GM23338 (cell line): ENCODE data around the gene PCSK6. TPM values are rescaled to one million over a fixed set of nuclear protein-coding genes. Genes with fewer than 3 reads are reported as not detected.

Experiments
- ATAC-seq: fragments of 200-7000 bp; cut with Tn5 transposase; 3 replicates; pipeline ENCODE4 v1.9.1; 2020
- DNase-seq: peaks from one replicate; pipeline ENCODE4 v3.0.0-alpha.2; 2015; ENCODE audit warnings: low spot score
- H2AFZ ChIP-seq: fragments of 200-600 bp; sonication (generic); 2 replicates; pipeline ENCODE4 v1.8.0; 2016; ENCODE audit warnings: antibody characterized with exemption, mild to moderate bottlenecking, moderate library complexity
- H3F3A ChIP-seq: fragments of 200-600 bp; sonication (generic); replicated peaks from 2 replicates; pipeline ENCODE4 v1.8.0; 2017; ENCODE audit warnings: antibody characterized with exemption, mixed run types, low read depth
- H3K27ac ChIP-seq: fragments of 200-600 bp; sonication (generic); 2 replicates; pipeline ENCODE4 v1.6.1; 2016; ENCODE audit warnings: low read depth
- H3K27me3 ChIP-seq: fragments of 200-600 bp; sonication (generic); 2 replicates; pipeline ENCODE4 v1.8.0; 2016; ENCODE audit warnings: mild to moderate bottlenecking, mixed run types, moderate library complexity; ENCODE audit not compliant: insufficient read depth
- H3K36me3 ChIP-seq: fragments of 200-600 bp; sonication (generic); 2 replicates; pipeline ENCODE4 v1.8.0; 2016; ENCODE audit warnings: mild to moderate bottlenecking; ENCODE audit not compliant: insufficient read depth
- H3K4me1 ChIP-seq: fragments of 200-600 bp; sonication (generic); 2 replicates; pipeline ENCODE4 v1.8.0; 2016; ENCODE audit warnings: mild to moderate bottlenecking, moderate library complexity; ENCODE audit not compliant: insufficient read depth
- H3K4me2 ChIP-seq: fragments of 200-600 bp; sonication (generic); 2 replicates; pipeline ENCODE4 v1.7.1; 2017; ENCODE audit warnings: mixed run types
- H3K4me3 ChIP-seq: fragments of 200-600 bp; sonication (generic); 2 replicates; pipeline ENCODE4 v1.6.1; 2016; ENCODE audit warnings: mixed run types
- H3K79me2 ChIP-seq: fragments of 200-600 bp; sonication (generic); replicated peaks from 2 replicates; pipeline ENCODE4 v1.8.0; 2017; ENCODE audit warnings: mild to moderate bottlenecking; ENCODE audit not compliant: insufficient read depth
- H3K9me2 ChIP-seq: fragments of 200-600 bp; sonication (generic); 2 replicates; pipeline ENCODE4 v1.8.0; 2017; ENCODE audit not compliant: insufficient read depth
- H4K20me1 ChIP-seq: fragments of 200-600 bp; sonication (generic); replicated peaks from 2 replicates; pipeline ENCODE4 v1.8.0; 2017; ENCODE audit warnings: mild to moderate bottlenecking; ENCODE audit not compliant: insufficient read depth
- H3K27ac Mint-ChIP-seq: 2 replicates; pipeline ENCODE4 v1.8.0; 2020; ENCODE audit warnings: inconsistent platforms, mild to moderate bottlenecking, moderate library complexity, mixed read lengths
- H3K27me3 Mint-ChIP-seq: 3 replicates; pipeline ENCODE4 v1.8.0; 2022; ENCODE audit warnings: low read depth, mild to moderate bottlenecking, moderate library complexity, mixed read lengths, inconsistent platforms; ENCODE audit not compliant: insufficient read depth, poor library complexity
- H3K36me3 Mint-ChIP-seq: 3 replicates; pipeline ENCODE4 v1.8.0; 2021; ENCODE audit warnings: low read depth, mild to moderate bottlenecking, inconsistent platforms, moderate library complexity, mixed read lengths
- H3K4me1 Mint-ChIP-seq: 3 replicates; pipeline ENCODE4 v1.8.0; 2020; ENCODE audit warnings: mild to moderate bottlenecking, inconsistent platforms, mixed read lengths
- H3K4me3 Mint-ChIP-seq: 3 replicates; pipeline ENCODE4 v1.8.0; 2021; ENCODE audit warnings: moderate library complexity, mild to moderate bottlenecking, inconsistent platforms, mixed read lengths
- H3K9me3 Mint-ChIP-seq: 3 replicates; pipeline ENCODE4 v1.8.0; 2020; ENCODE audit warnings: moderate library complexity, mild to moderate bottlenecking, inconsistent platforms, mixed read lengths
- CTCF ChIP-seq, 2 experiments: fragments of 200-600 bp in 1 of 2; sonication (generic) in 1 of 2; conservative IDR thresholded peaks; 2 replicates each; pipeline versions ENCODE4 v1.5.1 to v1.6.1; 2016 to 2017; ENCODE audit warnings: antibody characterized with exemption in 2 of 2, low read depth in 2 of 2, mild to moderate bottlenecking in 2 of 2, moderate library complexity in 1 of 2
- ETS1 ChIP-seq: IDR thresholded peaks from 2 replicates; pipeline ENCODE4 v1.6.1; 2016; ENCODE audit warnings: antibody characterized with exemption
- EZH2 ChIP-seq: fragments of 200-600 bp; sonication (generic); IDR thresholded peaks from one replicate; pipeline ENCODE4 v1.8.0; 2017; ENCODE audit warnings: antibody characterized with exemption, mild to moderate bottlenecking, low read depth; ENCODE audit not compliant: unreplicated experiment
- JUNB ChIP-seq: IDR thresholded peaks from one replicate; pipeline ENCODE4 v1.6.1; 2016; ENCODE audit warnings: antibody characterized with exemption; ENCODE audit not compliant: unreplicated experiment
- NANOG ChIP-seq: IDR thresholded peaks from 2 replicates; pipeline ENCODE4 v1.6.1; 2016; ENCODE audit warnings: antibody characterized with exemption, borderline replicate concordance
- STAT1 ChIP-seq: IDR thresholded peaks from one replicate; pipeline ENCODE4 v1.6.1; 2016; ENCODE audit warnings: antibody characterized with exemption; ENCODE audit not compliant: unreplicated experiment
- ZNF331 ChIP-seq: fragments of 250-450 bp; sonication (Bioruptor Pico); IDR thresholded peaks from 2 replicates; pipeline ENCODE4 v1.5.0; 2020; ENCODE audit warnings: low read depth, mild to moderate bottlenecking, moderate library complexity
- ZNF462 ChIP-seq: fragments of 250-450 bp; sonication (Bioruptor Pico); IDR thresholded peaks from 2 replicates; pipeline ENCODE4 v1.5.0; 2020; ENCODE audit warnings: mild to moderate bottlenecking, moderate library complexity
- polyA plus RNA-seq: library from polyadenylated mRNA; unstranded; fragments of >200 nt; fragmentation: Nextera tagmentation; extraction: Ambion mirVana; gene quantifications from 2 replicates; pipeline ENCODE4 v1.2.1, GENCODE V29; 2016
- total RNA-seq: library from RNA; depleted of rRNA; stranded (reverse); fragments of >200 nt; shearing (Covaris generic); gene quantifications from 2 replicates; pipeline ENCODE4 v1.2.3, GENCODE V29; 2014

The PCSK6 gene
- total and polyA plus RNA-seq, 2 experiments from 2014 or later, result 1.7 to 6.7 TPM

GRCh38 chr15:101407439-101407838 is 82.1 kb downstream of the PCSK6 start (continued):
- TF ChIP-seq ETS1, result no peak
- no peak for TF ChIP-seq CTCF (conservative IDR thresholded peaks at IDR 0.05; ENCODE audit: low read depth in 2 of 2)
- TF ChIP-seq ZNF331, result no peak

- no peaks in the 10 kb centered on the region for H3K36me3 Mint-ChIP-seq
- Histone ChIP-seq H3K27ac (no peak overlapping the region), H3K79me2 (no peaks in the 10 kb centered on the region), H3K4me1 (no peaks in the 10 kb centered on the region; the same call in 1 of the 2 replicates), H3K9me2 (no peaks in the 10 kb centered on the region), H4K20me1 (no peaks in the 10 kb centered on the region), H3K36me3 (no peaks in the 10 kb centered on the region), H3K27me3 (no peaks in the 10 kb centered on the region), H3K4me2 (no peak overlapping the region), H3K4me3 (no peak overlapping the region), H3F3A (no peaks in the 10 kb centered on the region), H2AFZ (no peak overlapping the region)
- no peak overlapping the region; the same call in 1 of the 2 replicates for H3K27ac Mint-ChIP-seq
- DNase-seq (no peak), ATAC-seq (no peak)
- TF ChIP-seq ZNF462 (CRISPR knock-in tag) (no peak), ZNF331 (no peak), JUNB (no peak), NANOG (no peak), ETS1 (no peak), EZH2 (no peak), STAT1 (no peak)
- no peak overlapping the region for H3K4me3 Mint-ChIP-seq
- H3K27me3 Mint-ChIP-seq, result peaks cover 7% of the 10 kb centered on the region
- peaks cover 18% of the 10 kb centered on the region for H3K4me1 Mint-ChIP-seq
- H3K9me3 Mint-ChIP-seq, result 0 out of 3 replicates have a peak, but pooled peaks cover under 1% of the 10 kb centered on the region
Observed at GRCh38 chr15:101406526-101407195, 82.8 kb downstream of the PCSK6 start.
